ENCODE data around the gene GIGYF2. TPM values are rescaled to one million over a fixed set of nuclear protein-coding genes. Genes with fewer than 3 reads are reported as not detected.

GIGYF2 gene
- total and polyA plus RNA-seq, 2 of the 4 experiments (the other 2 are of a cell fraction): 14.7 to 66.0 TPM

DNA sequence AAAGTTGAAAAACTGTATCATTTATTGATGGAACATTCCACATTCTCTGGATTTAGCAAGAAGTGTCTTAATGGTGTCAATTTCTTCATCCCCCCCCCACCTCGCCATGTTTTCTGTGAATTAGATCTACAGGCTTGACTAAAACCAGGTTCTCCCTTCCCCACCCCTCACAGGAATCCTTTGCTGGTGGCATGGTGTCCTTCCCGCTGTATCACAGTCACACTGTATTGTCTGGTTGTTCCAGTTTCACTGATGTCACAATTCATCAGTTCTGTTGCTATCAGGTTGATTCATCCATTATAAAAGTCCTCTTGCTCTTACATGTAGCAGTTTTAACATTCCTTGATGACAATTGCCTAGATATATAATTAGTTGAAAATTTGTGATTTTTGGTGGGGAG lies 166.9 kb downstream of the GIGYF2 start:
- in situ Hi-C loops (cut with MboI; ENCODE audit: low sequenced_read_pairs): no loop called here
- no peak overlapping the region for H2BK5ac ChIP-seq (ENCODE audit: low read depth, low read length, poor library complexity, severe bottlenecking)
- no peak overlapping the region for H4K8ac ChIP-seq (ENCODE audit: low read depth in 2 of 2, low read length in 2 of 2)
- H2AK9ac ChIP-seq (replicated peaks; ENCODE audit: low read depth, low read length, poor library complexity): no peak overlapping the region
- CTCF ChIA-PET: no interaction called here
- no peak overlapping the region for H4K5ac ChIP-seq (ENCODE audit: low read depth, low read length)
- H4K91ac ChIP-seq (ENCODE audit: insufficient read depth, low read depth, low read length): no peak overlapping the region
- H3K56ac ChIP-seq (ENCODE audit: extremely low read depth, insufficient read depth, low read length): no peak overlapping the region
- intact Hi-C loops (cut with micrococcal nuclease): no loop called here
- H3K4ac ChIP-seq (ENCODE audit: low read depth, low read length): no peak overlapping the region
- no peak overlapping the region for H3K9ac ChIP-seq (ENCODE audit: low read depth, low read length)
- ATAC-seq (ENCODE audit: low read depth) (no peak), DNase-seq (no peak)
- TF ChIP-seq SMC3 (IDR thresholded peaks at IDR 0.05; ENCODE audit: low read depth, low read length): no peak
- no peak for TF ChIP-seq RCOR1 (IDR thresholded peaks at IDR 0.05; ENCODE audit: insufficient replicate concordance, low read length)
- no peak for TF ChIP-seq FOS (IDR thresholded peaks at IDR 0.05; ENCODE audit: low read depth, low read length)
- TF ChIP-seq CEBPB (IDR thresholded peaks at IDR 0.05; ENCODE audit: low read depth, low read length): no peak
- no peak for TF ChIP-seq POLR2A (IDR thresholded peaks at IDR 0.05; ENCODE audit: low read depth, low read length)
- TF ChIP-seq, protein P1, sequence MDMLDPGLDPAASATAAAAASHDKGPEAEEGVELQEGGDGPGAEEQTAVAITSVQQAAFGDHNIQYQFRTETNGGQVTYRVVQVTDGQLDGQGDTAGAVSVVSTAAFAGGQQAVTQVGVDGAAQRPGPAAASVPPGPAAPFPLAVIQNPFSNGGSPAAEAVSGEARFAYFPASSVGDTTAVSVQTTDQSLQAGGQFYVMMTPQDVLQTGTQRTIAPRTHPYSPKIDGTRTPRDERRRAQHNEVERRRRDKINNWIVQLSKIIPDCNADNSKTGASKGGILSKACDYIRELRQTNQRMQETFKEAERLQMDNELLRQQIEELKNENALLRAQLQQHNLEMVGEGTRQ (IDR thresholded peaks at IDR 0.05; ENCODE audit: low read depth, low read length): no peak
- H3K4me2 ChIP-seq (ENCODE audit: low read depth, low read length): no peak overlapping the region
- peaks cover 3% of the 10 kb centered on the region; the same call in 1 of the 2 replicates for H4K20me1 ChIP-seq (ENCODE audit: insufficient read depth, low read length)
- no peaks in the 10 kb centered on the region; the same call in 1 of the 2 replicates for H3K9me3 ChIP-seq (ENCODE audit: control insufficient read depth, insufficient read depth, low read length)
- no peak overlapping the region for H2BK15ac ChIP-seq (ENCODE audit: low read depth, low read length)
- no peak overlapping the region for H3K14ac ChIP-seq (replicated peaks; ENCODE audit: low read depth, low read length)
- peaks cover 15% of the 10 kb centered on the region; the same call in 1 of the 2 replicates for H3K9me1 ChIP-seq (ENCODE audit: insufficient read depth, low read length)
- POLR2A ChIA-PET (ENCODE audit: unreplicated experiment): no interaction called here
- no peak overlapping the region for H3K27ac ChIP-seq (ENCODE audit: insufficient read depth, low read length)
- no peak overlapping the region for H3K4me3 ChIP-seq (ENCODE audit: insufficient read depth, low read depth, low read length)
- H2BK20ac ChIP-seq (ENCODE audit: low read depth, low read length): no peak overlapping the region
- peaks cover 11% of the 10 kb centered on the region for H3K36me3 ChIP-seq (ENCODE audit: control insufficient read depth, insufficient read depth, low read length)
- WGBS, 2 experiments (ENCODE audit: extremely low coverage in 2 of 2, insufficient read length in 1 of 2): no CpG with 5 or more reads among the region's 2 CpGs
- H2AFZ ChIP-seq (replicated peaks; ENCODE audit: low read length, poor library complexity): no peak overlapping the region
- no peak overlapping the region for H3K23ac ChIP-seq (ENCODE audit: low read depth, low read length)
- no peak overlapping the region for H3K18ac ChIP-seq (ENCODE audit: low read depth, low read length)
- peaks cover 0 to 7% of the 10 kb centered on the region in 2 experiments; a peak in 1 of 4 replicates for H3K79me1 ChIP-seq (ENCODE audit: low read depth in 1 of 2, low read length in 2 of 2)
- H3K4me1 ChIP-seq (ENCODE audit: control insufficient read depth, insufficient read depth, low read length): no peaks in the 10 kb centered on the region
- dilution Hi-C loops (cut with HindIII; ENCODE audit: low sequenced_read_pairs, unreplicated experiment): no loop called here
- no TSS peak for BruUV-seq (replicated peaks)
- no peak overlapping the region for H2AK5ac ChIP-seq (ENCODE audit: low read depth, low read length)
- no peaks in the 10 kb centered on the region for H3K27me3 ChIP-seq (ENCODE audit: control insufficient read depth, insufficient read depth, low read length)
- H2BK120ac ChIP-seq (ENCODE audit: low read depth, low read length): no peak overlapping the region

Measured in IMR-90 (cell line).